ENCODE results near the gene ZNF511. TPM values are rescaled to one million over a fixed set of nuclear protein-coding genes. Genes with fewer than 3 reads are reported as not detected.

ZNF511 gene
- total and polyA plus RNA-seq, 3 donors from 2014 or later: 39.6 to 50.5 (median 46.5) TPM

GRCh38 chr10:133292919-133293809 lies 15.6 kb upstream of the ZNF511 start:
- TF ChIP-seq POLR2A (IDR thresholded peaks at IDR 0.05) (no peak), CTCF (IDR thresholded peaks at IDR 0.05) (no peak)
- Histone ChIP-seq H3K4me3 (no peak overlapping the region), H3K9me3 (no peaks in the 10 kb centered on the region), H3K36me3 (ENCODE audit: low read depth, missing control alignments) (no peaks in the 10 kb centered on the region), H3K27ac (no peak overlapping the region), H3K27me3 (no peaks in the 10 kb centered on the region), H3K4me1 (no peaks in the 10 kb centered on the region)
- intact Hi-C loops (cut with DNase I; ENCODE audit: low total_unique reads): no loop called here
- 93 to 96% methylated on average over 18 to 38 of the region's 38 CpGs for WGBS, 2 donors
- no peak for DNase-seq

- H3K4me1 ChIP-seq: no peaks in the 10 kb centered on the region
- WGBS, 2 donors: 93 to 95% methylated on average over 8 to 10 of the region's 10 CpGs
- no peaks in the 10 kb centered on the region for H3K9me3 ChIP-seq
- no peak for DNase-seq
- H3K27me3 ChIP-seq: no peaks in the 10 kb centered on the region
- TF ChIP-seq CTCF (IDR thresholded peaks at IDR 0.05): no peak
- TF ChIP-seq POLR2A (IDR thresholded peaks at IDR 0.05): no peak
- intact Hi-C loops (cut with DNase I; ENCODE audit: low total_unique reads): no loop called here
- no peak overlapping the region for H3K27ac ChIP-seq
- H3K4me3 ChIP-seq: no peak overlapping the region
- H3K36me3 ChIP-seq (ENCODE audit: low read depth, missing control alignments): no peaks in the 10 kb centered on the region
These were observed 14.9 kb upstream of the ZNF511 start for GRCh38 chr10:133293810-133294119.

GRCh38 chr10:133294189-133294588 lies 14.5 kb upstream of the ZNF511 start:
- no peak for DNase-seq
- no peak overlapping the region for H3K4me3 ChIP-seq
- H3K4me1 ChIP-seq: no peaks in the 10 kb centered on the region
- WGBS, 2 donors: 88% methylated on average over 15 of the region's 15 CpGs
- H3K27me3 ChIP-seq: no peaks in the 10 kb centered on the region
- no peaks in the 10 kb centered on the region for H3K36me3 ChIP-seq (ENCODE audit: low read depth, missing control alignments)
- intact Hi-C loops (cut with DNase I; ENCODE audit: low total_unique reads): no loop called here
- no peak overlapping the region for H3K27ac ChIP-seq
- no peaks in the 10 kb centered on the region for H3K9me3 ChIP-seq
- no peak for TF ChIP-seq POLR2A (IDR thresholded peaks at IDR 0.05)
- no peak for TF ChIP-seq CTCF (IDR thresholded peaks at IDR 0.05)

GRCh38 chr10:133295426-133296320 lies 13.0 kb upstream of the ZNF511 start:
- no peak for DNase-seq
- Histone ChIP-seq H3K36me3 (ENCODE audit: low read depth, missing control alignments) (no peaks in the 10 kb centered on the region), H3K27me3 (no peaks in the 10 kb centered on the region), H3K27ac (no peak overlapping the region), H3K4me3 (no peak overlapping the region), H3K4me1 (no peaks in the 10 kb centered on the region), H3K9me3 (no peaks in the 10 kb centered on the region)
- TF ChIP-seq POLR2A (IDR thresholded peaks at IDR 0.05): no peak
- no peak for TF ChIP-seq CTCF (IDR thresholded peaks at IDR 0.05)
- WGBS, 2 donors: 92% methylated on average over 25 to 42 of the region's 42 CpGs
- intact Hi-C loops (cut with DNase I; ENCODE audit: low total_unique reads): no loop called here
